Motor neuron (in vitro differentiated cells): Measurements from ENCODE around the gene SCT. TPM values are rescaled to one million over a fixed set of nuclear protein-coding genes. Genes with fewer than 3 reads are reported as not detected.
A peak's percentile ranks its signal among the peaks of the same experiment; 100 is the strongest.

ENCODE experiments used
- ATAC-seq, 8 experiments: fragments of 200-7000 bp; cut with Tn5 transposase; replicated peaks in 6 of 8; 2 replicates each; pipeline ENCODE4 v1.8.0; 2021; ENCODE audit warnings: mild to moderate bottlenecking in 8 of 8, moderate library complexity in 8 of 8
- H3K27ac ChIP-seq, 2 donors: fragments of 250-450 bp; sonication (Bioruptor Pico); 2 replicates each; pipeline ENCODE4 v1.9.0; 2021; ENCODE audit warnings: antibody characterized with exemption in 2 of 2, mild to moderate bottlenecking in 2 of 2, moderate library complexity in 1 of 2
- H3K4me1 ChIP-seq, 2 donors: fragments of 250-450 bp; sonication (Bioruptor Pico); replicated peaks in 1 of 2; 2 replicates each; pipeline ENCODE4 v1.6.1; 2021; ENCODE audit warnings: antibody characterized with exemption in 2 of 2, mild to moderate bottlenecking in 2 of 2, moderate library complexity in 1 of 2
- H3K4me3 ChIP-seq, 5 donors: fragments of 250-450 bp; sonication (Bioruptor Pico); 2 replicates each; pipeline ENCODE4 v1.9.0; 2021; ENCODE audit warnings: antibody characterized with exemption in 5 of 5, mild to moderate bottlenecking in 5 of 5, moderate library complexity in 4 of 5
- whole genome bisulfite sequencing, 10 experiments: fragments of 450-650 bp; shearing (Covaris generic); methylation state at CpG; one replicate each; pipeline ENCODE4 v1.0.0; 2022; 5-methylcytosine and 5-hydroxymethylcytosine counted together
- in situ Hi-C, 9 experiments: fragments of 400-800 bp; cut with MboI; loops; one replicate each; pipeline ENCODE4 v1.15.0; 2021; ENCODE audit warnings: low sequenced_read_pairs in 9 of 9, low pct_unique_long_range_greater_than_20kb in 2 of 9; ENCODE audit not compliant: unreplicated experiment in 9 of 9
- total RNA-seq, 8 experiments: library from RNA; unstranded; fragments of 300-600 nt; gene quantifications; 2 replicates each; pipeline versions ENCODE4 v1.2.3 to v1.2.4, GENCODE V29; 2022

Gene SCT
- total RNA-seq, 8 experiments from 2014 or later: not detected

- Histone ChIP-seq H3K4me3 (no peak overlapping the region), H3K27ac (no peak overlapping the region), H3K4me1 (no peaks in the 10 kb centered on the region)
- 85 to 89% (median 87%) methylated on average over 3 to 4 of the region's 28 CpGs; no CpG with 5 or more reads in 7 of the 10 experiments for WGBS, 10 experiments
- in situ Hi-C loops: no loop called here
- no peak for ATAC-seq
Measured at GRCh38 chr11:608791-609251, 18.2 kb downstream of the SCT start.

- no peaks in the 10 kb centered on the region for H3K4me1 ChIP-seq
- ATAC-seq: peak in 3 of 8 experiments; percentile 7 to 12 (median 8)
- in situ Hi-C loops: no loop called here
- 87 to 100% (median 92%) methylated on average over 1 to 19 of the region's 45 CpGs; no CpG with 5 or more reads in 6 of the 10 experiments for WGBS, 10 experiments
- H3K27ac ChIP-seq: no peak overlapping the region
- no peak overlapping the region for H3K4me3 ChIP-seq
Measured at GRCh38 chr11:607971-608659, 18.9 kb downstream of the SCT start.

GRCh38 chr11:607020-607780 is 19.8 kb downstream of the SCT start:
- Histone ChIP-seq H3K4me1 (no peaks in the 10 kb centered on the region), H3K4me3 (no peak overlapping the region), H3K27ac (no peak overlapping the region)
- ATAC-seq: peak in 2 of 8 experiments; percentile 15 to 23
- in situ Hi-C loops: no loop called here
- 88 to 100% (median 96%) methylated on average over 1 to 4 of the region's 35 CpGs; no CpG with 5 or more reads in 5 of the 10 experiments for WGBS, 10 experiments

GRCh38 chr11:606245-606644 is 20.7 kb downstream of the SCT start:
- 100% methylated on average over 3 of the region's 19 CpGs; no CpG with 5 or more reads in 9 of the 10 experiments for WGBS, 10 experiments
- H3K4me1 ChIP-seq: no peaks in the 10 kb centered on the region
- peak in 4 of 8 experiments; percentile 9 to 70 (median 66) for ATAC-seq
- no peak overlapping the region for H3K4me3 ChIP-seq
- H3K27ac ChIP-seq: no peak overlapping the region
- in situ Hi-C loops: no loop called here

GRCh38 chr11:605286-606129 is 21.5 kb downstream of the SCT start:
- no peak overlapping the region for H3K4me3 ChIP-seq
- in situ Hi-C loops: no loop called here
- 92 to 100% (median 100%) methylated on average over 2 to 6 of the region's 33 CpGs; no CpG with 5 or more reads in 5 of the 10 experiments for WGBS, 10 experiments
- ATAC-seq: no peak
- H3K27ac ChIP-seq: no peak overlapping the region
- no peaks in the 10 kb centered on the region for H3K4me1 ChIP-seq

GRCh38 chr11:603154-603553 is 23.8 kb downstream of the SCT start:
- in situ Hi-C loops: no loop called here
- Histone ChIP-seq H3K4me3 (no peak overlapping the region), H3K4me1 (no peaks in the 10 kb centered on the region), H3K27ac (no peak overlapping the region)
- ATAC-seq: no peak
- WGBS, 10 experiments: 81 to 100% (median 94%) methylated on average over 2 to 12 of the region's 13 CpGs; no CpG with 5 or more reads in 1 of the 10 experiments

- WGBS, 10 experiments: 83 to 100% (median 93%) methylated on average over 1 to 13 of the region's 23 CpGs; no CpG with 5 or more reads in 2 of the 10 experiments
- Histone ChIP-seq H3K27ac (no peak overlapping the region), H3K4me3 (no peak overlapping the region), H3K4me1 (no peaks in the 10 kb centered on the region)
- in situ Hi-C loops: no loop called here
- ATAC-seq: no peak
Measured at GRCh38 chr11:601573-602245, 25.3 kb downstream of the SCT start.

GRCh38 chr11:598005-598680 is 28.8 kb downstream of the SCT start:
- Histone ChIP-seq H3K27ac (no peak overlapping the region), H3K4me3 (no peak overlapping the region), H3K4me1 (no peaks in the 10 kb centered on the region)
- WGBS, 10 experiments: 60 to 100% (median 97%) methylated on average over 1 to 10 of the region's 30 CpGs; no CpG with 5 or more reads in 5 of the 10 experiments
- ATAC-seq: peak in 3 of 8 experiments; percentile 9 to 19 (median 12)
- in situ Hi-C loops: no loop called here

- in situ Hi-C loops: no loop called here
- WGBS, 10 experiments: 83 to 90% methylated on average over 2 to 3 of the region's 29 CpGs; no CpG with 5 or more reads in 8 of the 10 experiments
- Histone ChIP-seq H3K27ac (no peak overlapping the region), H3K4me3 (no peak overlapping the region), H3K4me1 (no peaks in the 10 kb centered on the region)
- peak in 7 of 8 experiments; percentile 17 to 59 (median 32) for ATAC-seq
Measured at GRCh38 chr11:597166-597725, 29.7 kb downstream of the SCT start.

GRCh38 chr11:596374-596773 is 30.6 kb downstream of the SCT start:
- 89 to 100% (median 95%) methylated on average over 1 to 9 of the region's 10 CpGs; no CpG with 5 or more reads in 6 of the 10 experiments for WGBS, 10 experiments
- in situ Hi-C loops: no loop called here

GRCh38 chr11:595400-595799 is 31.6 kb downstream of the SCT start:
- 80 to 100% (median 94%) methylated on average over 1 to 7 of the region's 10 CpGs; no CpG with 5 or more reads in 5 of the 10 experiments for WGBS, 10 experiments

More at GRCh38 chr11:596374-596773, 30.6 kb downstream of the SCT start:
- Histone ChIP-seq H3K27ac (no peak overlapping the region), H3K4me1 (no peaks in the 10 kb centered on the region), H3K4me3 (no peak overlapping the region)
- no peak for ATAC-seq

More at GRCh38 chr11:595400-595799, 31.6 kb downstream of the SCT start:
- Histone ChIP-seq H3K4me1 (no peaks in the 10 kb centered on the region), H3K4me3 (no peak overlapping the region), H3K27ac (no peak overlapping the region)
- in situ Hi-C loops: no loop called here
- no peak for ATAC-seq
